B cell (primary cell): ENCODE data around the gene RCOR3. TPM values are rescaled to one million over a fixed set of nuclear protein-coding genes. Genes with fewer than 3 reads are reported as not detected.
"Not testable (repeated sequence)": the region's sequence is repeated elsewhere in the genome, so short reads cannot be mapped to it uniquely, and the experiment has no call there.

ENCODE experiments used
- ATAC-seq: fragments of 200-7000 bp; cut with Tn5 transposase; one replicate; pipeline ENCODE4 v1.10.0; 2021; ENCODE audit warnings: low read depth, mild to moderate bottlenecking, moderate number of reproducible peaks, moderate library complexity
- CTCF ChIA-PET: fragments of 350-600 bp; sonication (Branson Sonifier 250); formaldehyde crosslinking; loops from one replicate; lab custom pipeline; 2021; ENCODE audit warnings: antibody characterized with exemption, inconsistent platforms; lab: Charles Lee
- POLR2A ChIA-PET: fragments of 350-600 bp; sonication (Branson Sonifier 250); formaldehyde crosslinking; loops from one replicate; lab custom pipeline; 2021; ENCODE audit warnings: antibody characterized with exemption; lab: Charles Lee
- DNase-seq: peaks from one replicate; pipeline ENCODE4 v3.0.0; 2013
- H2AFZ ChIP-seq: 2 replicates; pipeline ENCODE4 v1.6.1; 2012; ENCODE audit warnings: mild to moderate bottlenecking, low read depth, low read length; ENCODE audit not compliant: insufficient read depth, poor library complexity, severe bottlenecking
- H3K27ac ChIP-seq, 2 donors: 1 replicate in 1 of 2; 2 replicates in 1 of 2; pipeline ENCODE4 v1.5.1; 2012 to 2013; ENCODE audit warnings: low read length in 2 of 2, mild to moderate bottlenecking in 2 of 2, moderate library complexity in 1 of 2
- H3K27me3 ChIP-seq, 4 experiments: fragments of 200-600 bp in 1 of 4; sonication (generic) in 1 of 4; replicated peaks in 1 of 4; 1 replicate in 2 of 4; 2 replicates in 2 of 4; pipeline versions ENCODE4 v1.6.1 to v1.7.0; 2013 to 2016; ENCODE audit warnings: low read length in 3 of 4, mild to moderate bottlenecking in 2 of 4, mixed read lengths in 1 of 4, moderate library complexity in 1 of 4; ENCODE audit not compliant: insufficient read depth in 4 of 4, control insufficient read depth in 3 of 4; ENCODE audit errors: control extremely low read depth in 1 of 4
- H3K36me3 ChIP-seq, 2 experiments: replicated peaks in 1 of 2; 1 replicate in 1 of 2; 2 replicates in 1 of 2; pipeline versions ENCODE4 v1.6.1 to v1.7.1; 2013; ENCODE audit warnings: low read length in 1 of 2; ENCODE audit not compliant: insufficient read depth in 2 of 2, control insufficient read depth in 1 of 2; ENCODE audit errors: control extremely low read depth in 1 of 2, extremely low read depth in 1 of 2
- H3K4me1 ChIP-seq, 2 donors: fragments of 200-600 bp in 1 of 2; sonication (generic) in 1 of 2; 1 replicate in 1 of 2; 2 replicates in 1 of 2; pipeline versions ENCODE4 v1.5.1 to v1.6.1; 2013 to 2017; ENCODE audit warnings: low read length in 2 of 2; ENCODE audit not compliant: control insufficient read depth in 2 of 2, insufficient read depth in 2 of 2
- H3K4me2 ChIP-seq: replicated peaks from 2 replicates; pipeline ENCODE3; 2012; ENCODE audit warnings: mild to moderate bottlenecking, low read depth, low read length; ENCODE audit not compliant: poor library complexity, severe bottlenecking
- H3K4me3 ChIP-seq, 5 experiments: fragments of 200-600 bp in 1 of 5; sonication (generic) in 1 of 5; 1 replicate in 3 of 5; 2 replicates in 2 of 5; pipeline versions ENCODE4 v1.5.1 to v1.7.0; 2011 to 2016; ENCODE audit warnings: low read length in 4 of 5, mild to moderate bottlenecking in 4 of 5, low read depth in 2 of 5, control low read depth in 1 of 5, moderate library complexity in 1 of 5; ENCODE audit not compliant: insufficient read depth in 1 of 5; ENCODE audit errors: control extremely low read depth in 1 of 5, extremely low read depth in 1 of 5
- H3K79me2 ChIP-seq: fragments of 200-600 bp; sonication (generic); one replicate; pipeline ENCODE4 v1.6.0; 2016; ENCODE audit warnings: low read length; ENCODE audit not compliant: control insufficient read depth, insufficient read depth
- H3K9ac ChIP-seq: fragments of 200-600 bp; sonication (generic); 2 replicates; pipeline ENCODE4 v1.6.1; 2017; ENCODE audit warnings: mild to moderate bottlenecking, low read length, moderate library complexity
- H3K9me3 ChIP-seq, 3 donors: one replicate each; pipeline versions ENCODE4 v1.6.1 to v1.7.1; 2013; ENCODE audit warnings: low read length in 2 of 3; ENCODE audit not compliant: control insufficient read depth in 2 of 3, insufficient read depth in 1 of 3; ENCODE audit errors: control extremely low read depth in 1 of 3
- H4K20me1 ChIP-seq: 2 replicates; pipeline ENCODE4 v1.6.0; 2012; ENCODE audit warnings: mild to moderate bottlenecking, low read length; ENCODE audit not compliant: insufficient read depth, control insufficient read depth, poor library complexity, severe bottlenecking
- H3K27ac Mint-ChIP-seq: one replicate; pipeline ENCODE4 v1.8.0; 2021; ENCODE audit warnings: mixed read lengths
- H3K27me3 Mint-ChIP-seq: one replicate; pipeline ENCODE4 v1.8.0; 2021; ENCODE audit warnings: mixed read lengths
- H3K4me1 Mint-ChIP-seq: one replicate; pipeline ENCODE4 v1.8.0; 2021; ENCODE audit warnings: mixed read lengths
- H3K4me3 Mint-ChIP-seq: one replicate; pipeline ENCODE4 v1.8.0; 2021; ENCODE audit warnings: mixed read lengths
- H3K9me3 Mint-ChIP-seq: one replicate; pipeline ENCODE4 v1.8.0; 2022; ENCODE audit warnings: mixed read lengths; ENCODE audit not compliant: insufficient read depth
- EZH2 ChIP-seq: IDR thresholded peaks from 2 replicates; pipeline ENCODE4 v1.6.1; 2012; ENCODE audit warnings: borderline replicate concordance, low read depth, mild to moderate bottlenecking, moderate library complexity, low read length; ENCODE audit not compliant: insufficient read depth, poor library complexity, severe bottlenecking
- WGBS: methylation state at CpG from one replicate; pipeline ENCODE4 v1.1.5; 2013; ENCODE audit warnings: missing lambda C conversion rate; ENCODE audit not compliant: insufficient coverage; 5-methylcytosine and 5-hydroxymethylcytosine counted together
- intact Hi-C: fragments of 100-400 bp; cut with micrococcal nuclease; formaldehyde crosslinking; loops from one replicate; pipeline ENCODE4 v1.10.0; 2022
- polyA plus RNA-seq: library from polyadenylated mRNA; depleted of rRNA; stranded (reverse); fragments of >200 nt; gene quantifications from 2 replicates; pipeline ENCODE4 v1.2.3, GENCODE V29; 2012
- total RNA-seq, 2 donors: library from RNA; stranded (reverse); fragments of 120-200 nt in 1 of 2; gene quantifications; 1 replicate in 1 of 2; 2 replicates in 1 of 2; pipeline versions ENCODE4 v1.2.3 to v1.2.4, GENCODE V29; 2013 to 2022
- TF ChIP-seq, protein P1 (sequence below): fragments of 200-600 bp; IDR thresholded peaks from one replicate; pipeline ENCODE4 v1.8.0; 2022; ENCODE audit warnings: antibody characterized with exemption, mild to moderate bottlenecking

RCOR3 gene
- total and polyA plus RNA-seq, 2 donors (not counting 1 experiment from before 2014, with no cell fraction given): 42.7 to 120 TPM

DNA sequence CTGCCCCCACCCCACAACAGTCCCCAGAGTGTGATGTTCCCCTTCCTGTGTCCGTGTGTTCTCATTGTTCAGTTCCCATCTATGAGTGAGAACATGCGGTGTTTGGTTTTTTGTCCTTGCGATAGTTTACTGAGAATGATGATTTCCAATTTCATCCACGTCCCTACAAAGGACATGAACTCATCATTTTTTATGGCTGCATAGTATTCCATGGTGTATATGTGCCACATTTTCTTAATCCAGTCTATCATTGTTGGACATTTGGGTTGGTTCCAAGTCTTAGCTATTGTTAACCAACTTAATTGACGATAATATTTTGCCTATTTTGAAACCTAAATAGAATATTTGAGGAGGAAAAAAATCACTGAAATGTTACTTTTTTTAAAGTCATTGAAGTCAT, 3.9 kb downstream of the RCOR3 start:
- H3K4me1 Mint-ChIP-seq: peaks cover 16% of the 10 kb centered on the region
- H3K4me3 ChIP-seq, H3K9ac ChIP-seq, H3K27me3 ChIP-seq, H3K27ac Mint-ChIP-seq, ATAC-seq, H2AFZ ChIP-seq, H3K4me2 ChIP-seq, H3K36me3 ChIP-seq, H3K27ac ChIP-seq, DNase-seq, intact Hi-C loops, H3K27me3 Mint-ChIP-seq, H3K4me3 Mint-ChIP-seq, H3K9me3 Mint-ChIP-seq, H3K9me3 ChIP-seq, POLR2A ChIA-PET: not testable (repeated sequence)
- H4K20me1 ChIP-seq: peaks cover 15% of the 10 kb centered on the region
- no CpG with 5 or more reads among the region's 5 CpGs for WGBS
- CTCF ChIA-PET: interaction anchor here (1.6 kb wide), 1 partner anchor 208 kb away, joined by 4 read pairs; no protein-coding TSS in a partner anchor
- peaks cover 7 to 13% of the 10 kb centered on the region in 2 donors for H3K4me1 ChIP-seq
- peaks cover 32% of the 10 kb centered on the region for H3K79me2 ChIP-seq

GRCh38 chr1:211267204-211267857, 8.2 kb downstream of the RCOR3 start:
- Histone ChIP-seq H3K9ac (no peak overlapping the region), H3K4me3 (no peak overlapping the region), H3K79me2 (peaks cover 21% of the 10 kb centered on the region), H3K36me3 (peaks cover 12 to 20% of the 10 kb centered on the region in 2 experiments), H4K20me1 (peaks cover 15% of the 10 kb centered on the region), H2AFZ (no peak overlapping the region), H3K27ac (no peak overlapping the region), H3K9me3 (no peaks in the 10 kb centered on the region), H3K4me2 (no peak overlapping the region), H3K4me1 (no peaks in the 10 kb centered on the region), H3K27me3 (no peaks in the 10 kb centered on the region)
- H3K9me3 Mint-ChIP-seq: no peaks in the 10 kb centered on the region
- no peak for DNase-seq
- ChIA-PET POLR2A (no interaction called here), CTCF (interaction anchor here (1.5 kb wide), 1 partner anchor 56 kb away, joined by 3 read pairs; no protein-coding TSS in a partner anchor)
- no peaks in the 10 kb centered on the region for H3K27me3 Mint-ChIP-seq
- intact Hi-C loops: no loop called here
- TF ChIP-seq, protein P1, sequence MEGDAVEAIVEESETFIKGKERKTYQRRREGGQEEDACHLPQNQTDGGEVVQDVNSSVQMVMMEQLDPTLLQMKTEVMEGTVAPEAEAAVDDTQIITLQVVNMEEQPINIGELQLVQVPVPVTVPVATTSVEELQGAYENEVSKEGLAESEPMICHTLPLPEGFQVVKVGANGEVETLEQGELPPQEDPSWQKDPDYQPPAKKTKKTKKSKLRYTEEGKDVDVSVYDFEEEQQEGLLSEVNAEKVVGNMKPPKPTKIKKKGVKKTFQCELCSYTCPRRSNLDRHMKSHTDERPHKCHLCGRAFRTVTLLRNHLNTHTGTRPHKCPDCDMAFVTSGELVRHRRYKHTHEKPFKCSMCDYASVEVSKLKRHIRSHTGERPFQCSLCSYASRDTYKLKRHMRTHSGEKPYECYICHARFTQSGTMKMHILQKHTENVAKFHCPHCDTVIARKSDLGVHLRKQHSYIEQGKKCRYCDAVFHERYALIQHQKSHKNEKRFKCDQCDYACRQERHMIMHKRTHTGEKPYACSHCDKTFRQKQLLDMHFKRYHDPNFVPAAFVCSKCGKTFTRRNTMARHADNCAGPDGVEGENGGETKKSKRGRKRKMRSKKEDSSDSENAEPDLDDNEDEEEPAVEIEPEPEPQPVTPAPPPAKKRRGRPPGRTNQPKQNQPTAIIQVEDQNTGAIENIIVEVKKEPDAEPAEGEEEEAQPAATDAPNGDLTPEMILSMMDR: no peak
- TF ChIP-seq EZH2: no peak
- H3K27ac Mint-ChIP-seq: no peak overlapping the region
- no peak overlapping the region for H3K4me3 Mint-ChIP-seq
- no peak for ATAC-seq
- peaks cover 5% of the 10 kb centered on the region for H3K4me1 Mint-ChIP-seq
- WGBS: 100% methylated on average over 3 of the region's 7 CpGs
